Tibial artery (tissue), 4 donors: Measurements from ENCODE around the gene CDC42.

ENCODE experiments used
- DNase-seq, 2 donors: peaks; one replicate each; pipeline ENCODE4 v3.0.0-alpha.2; 2019
- H3K27ac ChIP-seq, 2 donors: fragments of 200-600 bp; sonication (generic) in 1 of 2; 1 replicate in 1 of 2; 2 replicates in 1 of 2; pipeline ENCODE4 v1.5.1; 2018 to 2019; ENCODE audit warnings: mild to moderate bottlenecking in 1 of 2
- H3K27me3 ChIP-seq, 2 donors: fragments of 200-600 bp; sonication (generic) in 1 of 2; one replicate each; pipeline versions ENCODE4 v1.5.1 to v1.6.0; 2016 to 2019
- H3K36me3 ChIP-seq, 3 donors: fragments of 200-600 bp; sonication (generic) in 2 of 3; one replicate each; pipeline ENCODE4 v1.5.1; 2016 to 2019; ENCODE audit warnings: mild to moderate bottlenecking in 2 of 3
- H3K4me1 ChIP-seq, 4 donors: fragments of 200-600 bp; sonication (generic) in 2 of 4; 1 replicate in 3 of 4; 2 replicates in 1 of 4; pipeline ENCODE4 v1.5.1; 2016 to 2019
- H3K4me3 ChIP-seq, 2 donors: fragments of 200-600 bp; sonication (generic) in 1 of 2; 1 replicate in 1 of 2; 2 replicates in 1 of 2; pipeline ENCODE4 v1.5.1; 2018 to 2019; ENCODE audit warnings: mild to moderate bottlenecking in 2 of 2
- H3K9me3 ChIP-seq, 3 donors: fragments of 200-600 bp; sonication (generic) in 1 of 3; one replicate each; pipeline ENCODE4 v1.5.1; 2016 to 2019
- CTCF ChIP-seq, 2 experiments: fragments of 200-600 bp in 1 of 2; fragments of 450-650 bp in 1 of 2; IDR thresholded peaks; one replicate each; pipeline ENCODE4 v1.5.1; 2017 to 2019; ENCODE audit warnings: antibody characterized with exemption in 2 of 2, mild to moderate bottlenecking in 1 of 2, moderate library complexity in 1 of 2
- intact Hi-C: fragments of 100-400 bp; cut with DNase I; formaldehyde crosslinking; loops from one replicate; pipeline ENCODE4 v1.15.0; 2023; ENCODE audit warnings: low total_unique reads

CDC42 gene

DNA sequence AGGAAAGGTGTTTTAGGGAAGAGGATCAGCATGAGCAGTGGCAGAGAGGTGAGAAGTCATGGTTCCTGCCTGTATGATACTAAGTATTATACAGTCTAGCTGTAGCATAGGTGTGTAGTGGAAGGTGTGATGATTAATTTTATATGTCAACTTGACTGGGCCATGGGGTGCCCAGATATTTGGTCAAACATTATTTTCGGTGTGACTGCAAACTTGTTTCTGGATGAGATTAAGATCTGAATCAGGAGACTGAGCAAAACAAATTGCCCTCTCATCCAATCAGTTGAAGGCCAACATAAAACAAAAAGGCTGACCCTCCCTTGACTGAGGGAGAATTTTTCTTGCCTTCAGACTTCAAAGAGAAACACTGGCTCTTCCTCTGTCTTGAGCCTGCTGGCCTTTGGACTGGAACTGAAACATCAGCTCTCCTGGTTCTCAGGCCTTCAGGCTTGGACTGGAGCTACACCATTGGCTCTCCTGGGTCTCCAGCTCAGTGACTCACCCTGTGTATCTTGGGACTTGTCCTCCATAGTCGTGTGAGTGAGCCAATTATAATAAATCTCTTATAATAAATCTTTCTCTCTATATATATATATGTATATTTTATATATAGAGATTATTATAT lies 6.8 kb upstream of the CDC42 start:
- Histone ChIP-seq H3K27me3 (peaks cover 0 to 5% of the 10 kb centered on the region in 2 donors), H3K4me1 (no peaks in the 10 kb centered on the region), H3K9me3 (no peaks in the 10 kb centered on the region), H3K4me3 (no peak overlapping the region), H3K27ac (no peak overlapping the region), H3K36me3 (no peaks in the 10 kb centered on the region)
- intact Hi-C loops = no loop called here
- TF ChIP-seq CTCF (IDR thresholded peaks at IDR 0.05) = no peak
- no peak for DNase-seq

GRCh38 chr1:22048351-22049192 lies 3.9 kb upstream of the CDC42 start:
- H3K4me1 ChIP-seq = peaks cover 0 to 6% (median 0%) of the 10 kb centered on the region in 4 donors
- no peak for DNase-seq
- H3K36me3 ChIP-seq = peaks cover 0 to 4% (median 0%) of the 10 kb centered on the region in 3 donors
- H3K9me3 ChIP-seq = no peaks in the 10 kb centered on the region
- no peak overlapping the region for H3K4me3 ChIP-seq
- no peak overlapping the region for H3K27ac ChIP-seq
- peaks cover 0 to under 1% of the 10 kb centered on the region in 2 donors for H3K27me3 ChIP-seq
- TF ChIP-seq CTCF (IDR thresholded peaks at IDR 0.05) = no peak
- intact Hi-C loops = no loop called here

- DNase-seq = no peak
- Histone ChIP-seq H3K4me1 (peaks cover 0 to 21% (median 13%) of the 10 kb centered on the region in 4 donors), H3K36me3 (peaks cover 0 to 4% (median 0%) of the 10 kb centered on the region in 3 donors), H3K9me3 (no peaks in the 10 kb centered on the region), H3K4me3 (no peak overlapping the region), H3K27me3 (no peaks in the 10 kb centered on the region), H3K27ac (no peak overlapping the region)
- intact Hi-C loops = no loop called here
- TF ChIP-seq CTCF (IDR thresholded peaks at IDR 0.05) = no peak
These were observed 2.2 kb upstream of the CDC42 start for GRCh38 chr1:22050330-22050729.

- H3K4me3 ChIP-seq = no peak overlapping the region
- intact Hi-C loops = no loop called here
- no peak overlapping the region for H3K27ac ChIP-seq
- H3K9me3 ChIP-seq = no peaks in the 10 kb centered on the region
- no peak for DNase-seq
- no peaks in the 10 kb centered on the region for H3K27me3 ChIP-seq
- H3K4me1 ChIP-seq = peaks cover 0 to 32% (median 25%) of the 10 kb centered on the region in 4 donors
- H3K36me3 ChIP-seq = peaks cover 0 to 4% (median 0%) of the 10 kb centered on the region in 3 donors
- no peak for TF ChIP-seq CTCF (IDR thresholded peaks at IDR 0.05)
These were observed 848 bp upstream of the CDC42 start for GRCh38 chr1:22051607-22052114.

DNA sequence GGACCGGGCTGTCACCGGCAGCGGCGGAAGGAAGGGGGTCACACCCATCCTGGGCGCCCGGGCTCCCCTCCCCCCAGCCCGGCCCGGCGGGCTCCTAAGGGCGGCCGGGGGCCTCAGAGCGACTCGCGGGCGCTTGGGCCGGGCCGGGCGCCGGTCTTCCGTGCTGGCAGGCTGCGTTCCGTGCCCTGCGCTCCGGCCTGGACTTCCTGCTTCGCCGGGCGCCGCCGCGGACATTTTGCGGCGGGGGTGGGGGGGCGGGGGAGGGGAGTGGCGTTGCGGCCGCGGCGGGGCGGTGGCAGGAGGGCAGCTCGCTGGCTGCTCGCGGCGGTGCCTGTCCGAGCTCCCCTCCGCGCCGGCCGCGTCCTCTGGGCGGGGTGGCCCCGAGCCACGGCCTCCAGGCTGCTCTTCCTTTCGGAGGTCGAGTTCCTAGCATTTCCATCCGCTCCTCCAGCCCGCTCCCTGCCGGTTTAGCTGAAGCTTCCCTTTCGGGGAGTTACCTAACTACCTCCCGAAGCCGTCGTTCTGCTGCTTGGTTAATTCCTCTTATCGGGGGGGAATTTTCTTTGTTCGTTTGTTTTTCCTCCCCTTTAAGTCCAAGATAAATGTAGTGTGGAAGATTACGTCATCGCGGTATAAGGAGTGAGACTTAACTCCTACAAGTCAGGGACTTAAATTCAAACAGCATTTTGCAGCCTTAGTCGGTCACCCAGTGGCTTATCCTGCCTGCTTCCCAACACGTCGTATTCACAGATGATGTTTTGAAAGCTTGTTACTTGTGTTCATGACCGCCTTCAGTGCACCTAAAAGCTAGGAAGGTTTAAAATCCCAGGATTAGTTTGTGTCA lies 730 bp downstream of the CDC42 start:
- no peak for TF ChIP-seq CTCF (IDR thresholded peaks at IDR 0.05)
- H3K27me3 ChIP-seq = no peaks in the 10 kb centered on the region
- intact Hi-C loops = no loop called here
- H3K4me3 ChIP-seq = peak overlapping the region; percentile 94 to 96
- H3K27ac ChIP-seq = peak overlapping the region; percentile 92 to 100
- H3K4me1 ChIP-seq = peaks cover 0 to 47% (median 41%) of the 10 kb centered on the region in 4 donors
- H3K36me3 ChIP-seq = peaks cover 0 to 4% (median 0%) of the 10 kb centered on the region in 3 donors
- DNase-seq = peak; percentile 42 to 80
- H3K9me3 ChIP-seq = no peaks in the 10 kb centered on the region
